GM23248 (cell line): ENCODE measurements around the gene ZBTB32.

Source experiments
- EZH2 ChIP-seq: fragments of 200-600 bp; sonication (generic); IDR thresholded peaks from 2 replicates; pipeline ENCODE4 v1.6.1; 2018; ENCODE audit warnings: antibody characterized with exemption, mild to moderate bottlenecking; ENCODE audit not compliant: insufficient read depth, poor library complexity, severe bottlenecking
- EZH2phosphoT487 ChIP-seq: fragments of 200-600 bp; sonication (generic); IDR thresholded peaks from 2 replicates; pipeline ENCODE4 v1.6.1; 2018; ENCODE audit warnings: antibody characterized with exemption, moderate library complexity, mild to moderate bottlenecking, low read depth; ENCODE audit not compliant: insufficient read depth

- TF ChIP-seq EZH2 = no peak
- no peak for TF ChIP-seq EZH2phosphoT487
Measured at GRCh38 chr19:35665604-35666003, 38.8 kb upstream of the ZBTB32 start.
